Activated naive CD4-positive, alpha-beta T cell treated with anti-CD3 and anti-CD28 coated beads, Interleukin-2, amount 50 U/mL, for 16 hours (primary cell): ENCODE data around the gene DCC.
"Not testable (repeated sequence)": the region's sequence is repeated elsewhere in the genome, so short reads cannot be mapped to it uniquely, and the experiment has no call there.

Experiments
- DNase-seq: peaks from one replicate; pipeline ENCODE4 v3.0.0-alpha.2; 2020

The DCC gene

GRCh38 chr18:52348209-52348608, 8.2 kb downstream of the DCC start:
- no peak for DNase-seq

- DNase-seq, result no peak
These were observed 9.5 kb downstream of the DCC start for GRCh38 chr18:52349498-52349897.

DNA sequence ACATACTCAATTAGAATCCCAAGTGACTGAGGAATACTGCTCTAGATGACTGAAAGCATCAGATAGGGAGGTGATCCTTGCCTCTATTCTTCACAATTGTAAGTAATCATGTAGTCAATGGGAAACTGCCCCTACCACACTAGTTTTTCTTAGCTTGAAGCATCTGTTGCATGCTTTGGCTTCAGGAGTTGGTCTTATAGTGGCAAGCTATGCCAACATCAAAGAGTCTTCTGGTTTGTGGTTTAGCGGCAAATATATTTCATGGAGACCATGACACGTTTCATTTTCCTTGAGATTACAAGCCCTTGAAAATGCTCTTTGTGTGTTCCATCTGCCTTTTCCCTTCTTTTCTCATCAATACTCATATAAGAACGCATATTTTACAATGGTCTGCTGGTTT, 12.9 kb downstream of the DCC start:
- DNase-seq, result no peak

GRCh38 chr18:52353589-52353988, 13.6 kb downstream of the DCC start:
- no peak for DNase-seq

- no peak for DNase-seq
These were observed 23.9 kb downstream of the DCC start for GRCh38 chr18:52363861-52364260.

DNA sequence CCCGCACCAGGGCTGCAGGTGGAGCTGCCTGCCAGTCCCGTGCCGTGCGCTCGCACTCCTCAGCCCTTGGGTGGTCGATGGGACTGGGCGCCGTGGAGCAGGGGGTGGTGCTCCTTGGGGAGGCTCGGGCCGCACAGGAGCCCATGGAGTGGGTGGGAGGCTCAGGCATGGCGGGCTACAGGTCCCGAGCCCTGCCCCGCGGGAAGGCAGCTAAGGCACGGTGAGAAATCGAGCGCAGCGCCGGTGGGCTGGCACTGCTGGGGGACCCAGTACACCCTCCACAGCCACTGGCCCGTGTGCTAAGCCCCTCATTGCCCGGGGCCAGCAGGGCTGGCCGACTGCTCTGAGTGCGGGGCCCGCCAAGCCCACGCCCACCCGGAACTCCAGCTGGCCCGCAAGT, 26.9 kb downstream of the DCC start:
- DNase-seq, result not testable (repeated sequence)

- DNase-seq, result no peak
These were observed 28.2 kb downstream of the DCC start for GRCh38 chr18:52367953-52368742.

- DNase-seq, result no peak
These were observed 30.8 kb downstream of the DCC start for GRCh38 chr18:52370841-52371240.

- DNase-seq, result no peak
These were observed 36.1 kb downstream of the DCC start for GRCh38 chr18:52376104-52376503.

GRCh38 chr18:52377094-52377493, 37.1 kb downstream of the DCC start:
- no peak for DNase-seq

GRCh38 chr18:52386306-52386705, 46.3 kb downstream of the DCC start:
- DNase-seq, result no peak

DNA sequence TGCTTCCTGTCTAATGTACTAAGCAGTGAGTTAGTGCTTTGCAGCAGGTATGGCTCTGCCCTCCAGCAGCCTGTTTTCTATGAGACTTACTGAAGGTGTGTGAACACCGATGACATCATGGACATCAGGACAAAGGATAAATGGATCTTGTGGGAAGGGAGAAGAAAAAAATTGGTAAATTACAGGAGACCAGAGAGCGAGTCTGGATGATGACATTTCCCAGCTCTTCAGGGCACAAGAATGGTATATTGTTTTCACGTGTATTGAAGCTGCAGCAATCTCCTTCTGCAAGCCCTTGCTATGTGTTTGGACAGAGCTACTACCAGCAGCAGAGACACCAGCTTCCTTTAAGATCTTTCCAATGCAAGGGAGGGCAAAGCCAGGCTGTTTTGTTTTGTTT, 47.2 kb downstream of the DCC start:
- DNase-seq, result no peak

DNA sequence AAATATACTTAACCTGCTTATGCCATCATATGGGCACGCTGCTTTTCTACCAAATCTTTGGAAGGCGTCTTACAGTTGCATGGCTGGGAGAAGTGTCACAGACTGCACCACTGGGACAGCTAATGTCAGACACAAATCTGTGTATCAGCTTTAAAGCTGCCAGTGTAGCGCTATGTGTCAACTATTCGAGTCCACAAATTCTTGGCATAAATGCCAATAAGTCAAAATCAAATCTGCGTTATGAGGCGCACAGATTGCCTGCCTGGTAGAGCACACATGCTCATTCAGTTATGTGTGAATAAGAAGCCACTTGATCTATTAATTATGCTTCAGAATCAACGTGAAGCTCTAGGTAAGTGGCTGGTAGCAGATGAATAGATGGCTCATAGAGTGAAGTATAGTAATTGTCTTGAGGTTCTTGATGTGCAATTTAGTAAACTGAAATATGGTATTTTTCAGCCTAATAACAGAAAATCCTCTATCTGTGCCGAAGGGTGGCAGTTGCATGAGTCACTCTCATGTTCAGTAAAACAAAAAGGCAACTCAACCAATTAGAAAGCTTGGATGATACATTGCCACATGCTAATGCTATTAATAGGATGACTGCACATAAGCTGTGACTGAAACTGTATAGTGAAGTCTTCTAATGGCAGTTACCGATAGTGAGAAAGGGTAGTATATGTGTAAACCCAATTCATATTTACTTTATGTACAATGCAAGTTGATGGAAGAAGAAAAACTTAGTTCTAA, 52.0 kb downstream of the DCC start:
- no peak for DNase-seq

GRCh38 chr18:52394602-52395001, 54.6 kb downstream of the DCC start:
- no peak for DNase-seq

DNA sequence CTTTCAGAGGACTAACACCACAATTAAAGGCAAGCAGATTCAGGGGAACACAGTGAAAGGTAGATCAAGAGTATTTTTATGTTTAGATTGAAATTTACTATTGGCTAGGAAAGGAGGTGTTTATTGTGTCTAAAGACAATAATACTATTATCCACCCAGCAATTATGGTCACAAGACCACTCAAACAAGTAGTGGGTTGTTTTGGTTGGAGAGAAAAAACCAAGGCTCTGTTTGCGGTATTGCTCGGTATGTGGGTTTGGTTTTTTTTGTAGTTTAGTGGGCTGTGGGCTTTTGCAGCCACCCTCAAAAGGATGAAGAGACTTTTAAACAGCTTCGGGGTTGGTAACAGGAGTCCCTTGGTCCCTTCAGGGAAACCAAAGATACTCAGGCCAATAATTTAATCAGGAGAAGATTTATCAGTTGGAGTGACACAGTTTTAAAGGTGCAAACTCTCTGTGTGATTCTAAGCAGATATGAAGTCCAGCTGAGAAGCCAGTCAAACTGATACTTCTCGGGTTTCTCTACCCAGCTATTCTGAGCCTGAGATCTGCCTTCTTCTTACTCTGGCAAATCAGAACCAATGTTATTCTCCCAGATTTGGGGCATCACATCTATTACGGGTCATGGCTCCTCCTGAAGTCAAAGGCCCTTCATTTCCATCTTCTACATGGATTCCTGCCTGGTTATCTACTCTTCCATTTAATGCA, 55.3 kb downstream of the DCC start:
- DNase-seq, result no peak

GRCh38 chr18:52401236-52401635, 61.2 kb downstream of the DCC start:
- DNase-seq, result no peak

GRCh38 chr18:52402814-52403213, 62.8 kb downstream of the DCC start:
- DNase-seq, result no peak

DNA sequence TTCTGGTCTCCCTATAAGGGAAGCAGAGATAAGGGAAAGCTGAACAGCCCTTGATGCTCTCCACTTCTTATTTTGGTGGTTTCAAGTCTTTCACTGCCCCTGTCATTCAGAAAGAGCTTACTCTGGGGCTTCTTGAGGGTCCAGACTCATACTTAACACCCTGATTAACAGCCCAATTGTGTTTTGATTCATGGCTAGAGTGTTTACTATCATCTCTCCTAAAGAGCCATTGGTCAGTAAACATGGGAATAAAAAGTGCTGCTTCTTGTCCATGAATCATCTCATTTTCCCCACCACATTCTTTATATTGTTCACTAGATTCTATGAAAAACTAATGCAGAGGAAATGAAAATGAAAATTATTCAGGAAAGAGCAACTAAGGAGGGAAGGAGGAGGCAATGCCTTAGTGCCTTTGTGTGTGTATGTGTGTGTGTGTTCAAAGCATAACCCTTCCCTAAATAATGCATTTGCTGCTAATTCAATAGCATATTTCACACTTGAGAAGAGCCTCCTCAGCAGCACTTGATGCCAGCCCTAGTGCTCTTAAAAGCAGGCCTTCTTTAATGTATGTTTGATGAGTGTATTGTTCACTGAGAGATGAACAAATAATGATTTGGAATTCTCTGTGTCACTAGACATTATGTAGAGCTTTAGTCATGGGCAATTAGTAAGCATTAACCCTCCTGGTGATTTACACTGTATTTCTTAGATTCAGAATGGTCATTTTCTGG, 63.5 kb downstream of the DCC start:
- DNase-seq, result no peak

DNA sequence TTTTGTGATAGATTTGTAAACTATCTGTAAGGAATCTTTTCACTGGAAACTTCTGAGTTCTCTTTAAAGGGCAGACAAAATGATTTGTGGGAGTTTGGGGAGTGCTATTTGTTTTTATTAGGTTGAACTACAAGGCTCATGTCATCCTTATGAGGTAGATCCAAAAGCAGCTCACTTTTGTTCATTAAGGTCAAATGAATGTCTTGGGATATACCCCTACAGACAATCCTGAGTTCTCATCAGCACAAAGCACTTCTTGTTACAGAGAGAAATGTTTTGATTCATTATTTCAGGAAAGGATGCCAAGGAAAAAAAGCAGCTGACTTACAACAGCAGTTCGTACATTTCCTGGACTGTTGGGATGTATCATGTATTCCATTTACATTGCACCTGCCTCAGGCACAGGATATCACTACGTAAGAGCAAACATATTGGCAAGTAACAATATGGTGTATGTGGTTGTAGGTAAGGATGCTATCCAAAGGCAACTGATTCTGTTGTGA, 68.9 kb downstream of the DCC start:
- no peak for DNase-seq

GRCh38 chr18:52409727-52410126, 69.7 kb downstream of the DCC start:
- DNase-seq, result no peak

GRCh38 chr18:52415131-52415530, 75.1 kb downstream of the DCC start:
- DNase-seq, result no peak

GRCh38 chr18:52422985-52423601, 83.1 kb downstream of the DCC start:
- DNase-seq, result no peak
